HG03575 (cell line): Measurements from ENCODE around the gene CANX.
"Not testable (repeated sequence)": the region's sequence is repeated elsewhere in the genome, so short reads cannot be mapped to it uniquely, and the experiment has no call there.

Experiments
- ATAC-seq: cut with Tn5 transposase; IDR thresholded peaks from one replicate; pipeline ENCODE4 v1.9.1; 2021; ENCODE audit not compliant: unreplicated experiment, insufficient number of reproducible peaks, low FRiP score; ENCODE audit errors: extremely low read depth

Gene CANX

GRCh38 chr5:179698935-179699615, at the start of gene CANX:
Gene CANX, plus strand, starts transcription at chr5:179698967. Its CDS starts 6,715 bp downstream, at chr5:179705682.
- no peak for ATAC-seq

GRCh38 chr5:179649166-179649703, 49.5 kb upstream of the CANX start:
- not testable (repeated sequence) for ATAC-seq

- not testable (repeated sequence) for ATAC-seq
These were observed 48.5 kb upstream of the CANX start for GRCh38 chr5:179650245-179650644.

GRCh38 chr5:179653135-179653534, 45.6 kb upstream of the CANX start:
- not testable (repeated sequence) for ATAC-seq

- ATAC-seq: not testable (repeated sequence)
These were observed 41.2 kb upstream of the CANX start for GRCh38 chr5:179657302-179658178.

- ATAC-seq: not testable (repeated sequence)
These were observed 40.4 kb upstream of the CANX start for GRCh38 chr5:179658179-179658856.

GRCh38 chr5:179661647-179662046, 37.1 kb upstream of the CANX start:
- ATAC-seq: not testable (repeated sequence)

GRCh38 chr5:179668391-179668790, 30.4 kb upstream of the CANX start:
- no peak for ATAC-seq

- peak; percentile 62 for ATAC-seq
These were observed 20.3 kb upstream of the CANX start for GRCh38 chr5:179678223-179679013.

- peak; percentile 7 for ATAC-seq
These were observed 19.6 kb upstream of the CANX start for GRCh38 chr5:179679014-179679674.

- no peak for ATAC-seq
These were observed 18.6 kb upstream of the CANX start for GRCh38 chr5:179680014-179680779.

- ATAC-seq: no peak
These were observed 17.9 kb upstream of the CANX start, which contains the start of gene CBY3 for GRCh38 chr5:179680780-179681401. Gene CBY3, minus strand, starts transcription at chr5:179681034. Its CDS starts 116 bp downstream, at chr5:179680918.

GRCh38 chr5:179689212-179689611, 9.6 kb upstream of the CANX start:
- not testable (repeated sequence) for ATAC-seq

- no peak for ATAC-seq
These were observed 4.2 kb upstream of the CANX start for GRCh38 chr5:179694561-179694960.

GRCh38 chr5:179696603-179697002, 2.2 kb upstream of the CANX start:
- ATAC-seq: no peak

- ATAC-seq: no peak
These were observed 1.7 kb upstream of the CANX start for GRCh38 chr5:179697108-179697507.

GRCh38 chr5:179697543-179697942, 1.2 kb upstream of the CANX start:
- ATAC-seq: not testable (repeated sequence)
